ENCODE measurements around the gene SLC25A48. TPM values are rescaled to one million over a fixed set of nuclear protein-coding genes. Genes with fewer than 3 reads are reported as not detected.

Gene SLC25A48, protein sequence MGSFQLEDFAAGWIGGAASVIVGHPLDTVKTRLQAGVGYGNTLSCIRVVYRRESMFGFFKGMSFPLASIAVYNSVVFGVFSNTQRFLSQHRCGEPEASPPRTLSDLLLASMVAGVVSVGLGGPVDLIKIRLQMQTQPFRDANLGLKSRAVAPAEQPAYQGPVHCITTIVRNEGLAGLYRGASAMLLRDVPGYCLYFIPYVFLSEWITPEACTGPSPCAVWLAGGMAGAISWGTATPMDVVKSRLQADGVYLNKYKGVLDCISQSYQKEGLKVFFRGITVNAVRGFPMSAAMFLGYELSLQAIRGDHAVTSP
- not detected for polyA plus RNA-seq (2012; ENCODE audit: insufficient read depth, insufficient read length)

DNA sequence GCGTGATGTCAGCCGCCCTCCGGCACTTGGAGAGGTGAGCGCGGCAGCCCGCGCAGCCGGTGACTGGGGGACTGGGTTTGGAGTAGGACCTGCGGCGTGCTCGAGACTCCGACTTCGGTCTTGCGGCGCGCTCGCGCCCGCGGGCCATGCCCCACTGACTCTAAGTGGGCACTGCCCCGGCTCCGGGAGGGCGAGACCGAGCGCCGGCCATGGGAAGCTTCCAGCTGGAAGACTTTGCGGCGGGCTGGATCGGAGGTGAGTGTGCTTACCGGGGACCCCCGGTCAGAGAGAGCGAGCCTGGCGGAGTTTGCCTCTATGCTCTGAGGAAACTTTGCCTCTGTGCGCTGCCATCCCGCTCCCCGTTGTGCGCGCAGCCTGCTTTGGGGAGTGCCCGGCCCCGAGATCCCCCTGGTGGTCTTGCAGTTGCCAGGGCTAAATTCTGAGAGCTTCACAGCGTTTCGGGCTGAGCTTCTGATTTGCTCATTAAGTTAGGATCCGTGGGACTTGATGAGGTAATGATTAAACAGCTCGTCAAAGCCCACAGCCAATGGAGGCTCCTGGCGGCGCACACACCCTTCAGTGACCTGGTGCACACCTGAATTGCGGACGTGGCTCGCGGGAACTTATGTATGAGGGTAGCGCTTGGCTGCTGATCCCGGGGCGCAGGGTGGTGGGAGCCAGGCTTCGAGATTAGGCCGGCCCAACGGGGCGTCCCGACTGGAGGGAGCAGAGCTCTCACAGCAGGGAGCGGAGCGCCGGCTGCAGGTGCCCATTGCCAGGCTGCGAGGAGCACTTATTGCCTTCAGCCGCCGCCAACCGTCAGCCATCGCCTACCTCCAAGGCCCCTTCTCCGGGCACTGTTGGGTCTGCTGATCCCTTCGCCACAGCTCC is at the start of gene SLC25A48:
TSS of gene SLC25A48 (plus strand) at position 25 of the 891 bp plus-strand sequence. CDS start at position 210, 185 bp downstream.
- no peak within 1 kb of the TSS for H3K4me3 ChIP-seq (ENCODE audit: low read length)
- no peak for DNase-seq (ENCODE audit: low read depth, low spot score)

GRCh38 chr5:135800656-135801055 is 33.8 kb upstream of the SLC25A48 start:
- H3K4me3 ChIP-seq (ENCODE audit: low read length) = no peak overlapping the region
- DNase-seq (ENCODE audit: low read depth, low spot score) = no peak

DNA sequence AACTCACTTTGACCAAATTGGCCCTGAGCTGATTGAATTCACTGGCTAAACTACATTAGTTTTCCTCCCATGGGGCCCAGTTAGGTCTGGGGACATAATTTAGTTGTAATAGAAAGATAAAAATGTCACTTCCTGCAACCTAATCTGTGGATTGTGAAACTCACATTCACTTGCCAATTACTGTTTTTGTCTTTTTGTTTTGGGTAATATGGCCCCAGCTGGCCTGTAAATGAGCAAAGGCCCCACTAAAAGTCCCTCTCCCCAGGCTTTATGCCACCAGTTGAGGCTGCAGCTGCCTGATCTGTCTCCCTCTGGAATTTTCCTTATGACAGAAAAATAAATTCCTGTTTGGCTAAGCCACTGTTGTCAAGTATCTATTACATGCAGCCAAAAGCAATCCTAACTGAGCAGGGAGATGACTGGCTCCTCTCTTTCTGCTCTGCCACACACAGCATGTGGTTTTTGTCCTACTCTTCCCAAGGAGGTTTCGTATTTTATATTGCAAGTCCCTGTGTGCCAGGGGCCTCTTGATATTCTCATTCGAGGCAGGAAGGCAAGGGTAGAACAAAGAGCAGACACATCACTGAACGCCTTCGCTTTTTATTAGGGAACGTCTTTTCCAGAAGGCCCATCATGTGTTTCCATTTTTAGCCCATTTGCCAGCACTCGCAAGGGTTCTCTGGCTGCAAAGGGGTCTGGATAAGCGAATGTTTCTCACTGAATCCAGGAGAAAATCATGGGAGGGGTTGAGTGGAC is 24.1 kb upstream of the SLC25A48 start:
- H3K4me3 ChIP-seq (ENCODE audit: low read length) = no peak overlapping the region
- no peak for DNase-seq (ENCODE audit: low read depth, low spot score)

GRCh38 chr5:135811007-135811406 is 23.5 kb upstream of the SLC25A48 start:
- no peak overlapping the region for H3K4me3 ChIP-seq (ENCODE audit: low read length)

GRCh38 chr5:135813758-135814157 is 20.7 kb upstream of the SLC25A48 start:
- no peak for DNase-seq (ENCODE audit: low read depth, low spot score)
- H3K4me3 ChIP-seq (ENCODE audit: low read length) = no peak overlapping the region

More at GRCh38 chr5:135811007-135811406, 23.5 kb upstream of the SLC25A48 start:
- DNase-seq (ENCODE audit: low read depth, low spot score) = no peak

GRCh38 chr5:135814316-135814715 is 20.1 kb upstream of the SLC25A48 start:
- no peak for DNase-seq (ENCODE audit: low read depth, low spot score)
- no peak overlapping the region for H3K4me3 ChIP-seq (ENCODE audit: low read length)

DNA sequence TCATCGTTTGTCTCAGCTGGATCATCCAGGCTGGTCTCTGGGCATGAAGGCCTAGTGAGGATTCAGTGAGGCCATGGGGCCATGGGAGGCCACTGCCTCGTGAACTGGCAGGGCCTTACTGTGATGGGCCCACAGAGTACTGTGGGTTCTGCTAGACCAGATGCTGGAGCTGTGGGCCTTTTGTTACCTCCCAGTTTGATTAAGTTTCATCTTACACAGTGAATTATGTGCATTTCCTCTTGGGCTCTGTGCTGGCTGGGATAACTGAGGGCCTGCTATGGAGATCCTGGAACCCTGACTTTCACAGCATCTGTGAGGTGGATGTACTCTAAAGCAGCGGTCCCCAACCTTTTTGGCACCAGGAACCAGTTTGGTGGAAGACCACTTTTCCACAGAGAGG is 19.7 kb upstream of the SLC25A48 start:
- DNase-seq (ENCODE audit: low read depth, low spot score) = no peak
- H3K4me3 ChIP-seq (ENCODE audit: low read length) = no peak overlapping the region

GRCh38 chr5:135821061-135821801 is 13.2 kb upstream of the SLC25A48 start:
- H3K4me3 ChIP-seq (ENCODE audit: low read length) = no peak overlapping the region
- DNase-seq (ENCODE audit: low read depth, low spot score) = no peak

- H3K4me3 ChIP-seq (ENCODE audit: low read length) = no peak overlapping the region
- DNase-seq (ENCODE audit: low read depth, low spot score) = no peak
These were observed 12.7 kb upstream of the SLC25A48 start for GRCh38 chr5:135821802-135822201.

- no peak overlapping the region for H3K4me3 ChIP-seq (ENCODE audit: low read length)
- no peak for DNase-seq (ENCODE audit: low read depth, low spot score)
These were observed 12.2 kb upstream of the SLC25A48 start for GRCh38 chr5:135822286-135822685.

- no peak for DNase-seq (ENCODE audit: low read depth, low spot score)
- no peak overlapping the region for H3K4me3 ChIP-seq (ENCODE audit: low read length)
These were observed 11.5 kb upstream of the SLC25A48 start for GRCh38 chr5:135822959-135823358.

- DNase-seq (ENCODE audit: low read depth, low spot score) = no peak
These were observed 10.6 kb upstream of the SLC25A48 start for GRCh38 chr5:135823881-135824280.

GRCh38 chr5:135824541-135825041 is 9.9 kb upstream of the SLC25A48 start:
- no peak for DNase-seq (ENCODE audit: low read depth, low spot score)
- H3K4me3 ChIP-seq (ENCODE audit: low read length) = no peak overlapping the region

More at GRCh38 chr5:135823881-135824280, 10.6 kb upstream of the SLC25A48 start:
- no peak overlapping the region for H3K4me3 ChIP-seq (ENCODE audit: low read length)

- H3K4me3 ChIP-seq (ENCODE audit: low read length) = no peak overlapping the region
- DNase-seq (ENCODE audit: low read depth, low spot score) = no peak
These were observed 8.9 kb upstream of the SLC25A48 start for GRCh38 chr5:135825373-135826220.

- no peak for DNase-seq (ENCODE audit: low read depth, low spot score)
- H3K4me3 ChIP-seq (ENCODE audit: low read length) = no peak overlapping the region
These were observed 8.3 kb upstream of the SLC25A48 start for GRCh38 chr5:135826221-135826525.

DNA sequence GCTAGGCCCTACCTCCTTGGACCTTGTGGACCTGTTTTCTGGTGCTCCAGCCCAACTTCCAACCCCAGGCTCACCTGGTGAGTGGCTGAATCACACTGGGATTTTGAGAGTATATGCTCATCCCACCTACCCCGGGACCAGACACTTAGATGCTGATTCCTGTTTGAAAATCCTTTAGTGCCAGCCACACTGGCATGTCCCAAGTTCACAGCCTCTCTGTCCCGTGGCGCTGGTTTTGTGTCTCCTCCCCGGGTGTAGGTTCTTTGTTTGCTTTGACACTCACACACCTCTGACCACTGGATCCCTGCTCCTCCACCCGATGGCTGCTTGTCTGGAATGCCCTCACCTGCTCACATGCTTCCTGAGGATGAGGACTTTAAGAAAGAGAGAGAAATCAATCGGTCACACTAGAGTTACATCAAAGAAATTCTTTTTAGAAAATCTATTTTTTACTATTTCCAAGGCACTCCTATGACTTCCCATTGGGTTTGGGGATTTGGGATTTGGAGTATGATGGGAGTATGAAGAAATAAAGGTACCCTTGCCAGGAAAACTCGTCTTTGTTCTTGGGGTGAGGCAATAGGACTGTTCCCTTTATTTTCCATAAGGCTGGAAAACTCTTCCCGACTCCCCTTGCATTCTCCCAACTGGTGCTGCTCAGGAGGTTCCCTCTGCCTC is 7.3 kb upstream of the SLC25A48 start:
- H3K4me3 ChIP-seq (ENCODE audit: low read length) = no peak overlapping the region
- DNase-seq (ENCODE audit: low read depth, low spot score) = no peak

DNA sequence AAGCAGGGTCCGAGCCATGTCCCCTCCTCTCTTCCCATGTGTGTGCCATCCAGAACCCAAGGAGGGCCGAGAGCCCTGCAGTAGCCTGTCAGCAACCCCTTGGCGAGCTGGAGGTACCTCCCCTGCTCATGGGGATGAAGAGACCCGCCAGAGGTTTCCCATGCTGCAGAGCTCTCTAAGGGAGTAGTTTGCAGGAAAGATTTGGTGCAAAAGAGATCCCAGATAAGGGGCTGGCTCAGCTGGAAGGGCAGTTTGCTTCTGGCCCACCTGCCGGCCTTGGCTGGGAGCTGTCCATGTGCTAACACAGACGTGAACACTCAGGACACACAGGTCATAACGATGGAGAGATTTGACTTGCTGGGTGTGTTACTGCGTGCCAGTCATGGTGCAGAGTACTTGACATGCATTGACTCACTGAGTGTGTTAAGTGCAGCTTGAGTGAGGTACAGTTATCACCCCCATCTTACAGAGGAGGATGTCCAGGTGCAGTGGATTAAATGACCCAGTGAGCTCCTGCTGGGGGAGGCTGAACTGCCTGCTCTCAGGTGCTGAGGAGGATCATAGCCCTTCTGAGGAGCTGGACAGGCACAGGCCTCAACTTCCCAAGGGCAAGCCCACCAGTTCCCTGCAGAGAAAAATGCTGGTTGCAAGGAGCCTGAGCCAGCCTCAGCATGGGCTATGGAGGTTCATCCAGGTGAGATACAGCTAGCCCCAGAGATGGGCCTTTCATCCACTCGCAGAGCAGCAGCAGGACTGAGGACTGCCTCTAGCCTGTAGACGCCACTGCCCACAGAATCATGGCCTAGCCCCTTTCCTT is 6.3 kb upstream of the SLC25A48 start:
- DNase-seq (ENCODE audit: low read depth, low spot score) = no peak
- no peak overlapping the region for H3K4me3 ChIP-seq (ENCODE audit: low read length)

Data from Jurkat, Clone E6-1 (cell line).